Activated naive CD4-positive, alpha-beta T cell treated with anti-CD3 and anti-CD28 coated beads for 36 hours (primary cell): ENCODE measurements around the gene ADH5. TPM values are rescaled to one million over a fixed set of nuclear protein-coding genes. Genes with fewer than 3 reads are reported as not detected.
"Not testable (repeated sequence)": the region's sequence is repeated elsewhere in the genome, so short reads cannot be mapped to it uniquely, and the experiment has no call there.

Experiments
- CTCF ChIA-PET: fragments of 350-600 bp; sonication (Branson Sonifier 250); formaldehyde crosslinking; loops from one replicate; lab custom pipeline; 2021; ENCODE audit warnings: antibody characterized with exemption; lab: Charles Lee
- DNase-seq: peaks from one replicate; pipeline ENCODE4 v3.0.0-alpha.2; 2020
- H3K27ac Mint-ChIP-seq: one replicate; pipeline ENCODE4 v1.8.0; 2021; ENCODE audit warnings: mild to moderate bottlenecking, mixed read lengths
- H3K27me3 Mint-ChIP-seq: one replicate; pipeline ENCODE4 v1.8.0; 2021; ENCODE audit warnings: low read depth, mixed read lengths
- H3K36me3 Mint-ChIP-seq: one replicate; pipeline ENCODE4 v1.8.0; 2021; ENCODE audit warnings: low read depth, mixed read lengths
- H3K4me1 Mint-ChIP-seq: one replicate; pipeline ENCODE4 v1.8.0; 2021; ENCODE audit warnings: low read depth, mixed read lengths
- H3K4me3 Mint-ChIP-seq: one replicate; pipeline ENCODE4 v1.8.0; 2021; ENCODE audit warnings: mild to moderate bottlenecking, moderate library complexity, mixed read lengths
- H3K9me3 Mint-ChIP-seq: one replicate; pipeline ENCODE4 v1.8.0; 2021; ENCODE audit warnings: mixed read lengths
- intact Hi-C: fragments of 100-400 bp; cut with micrococcal nuclease; formaldehyde crosslinking; loops from one replicate; pipeline ENCODE4 v1.15.1; 2023
- total RNA-seq, 2 experiments: library from RNA; stranded (reverse); gene quantifications; one replicate each; pipeline ENCODE4 v1.2.3, GENCODE V29; 2021

ADH5 gene
- total RNA-seq, 2 experiments from 2014 or later = 94.3 to 99.9 TPM

GRCh38 chr4:99024481-99025275 lies 63.9 kb downstream of the ADH5 start:
- Mint-ChIP-seq H3K4me1 (peaks cover 72% of the 10 kb centered on the region), H3K27ac (no peak overlapping the region), H3K9me3 (peaks cover 15% of the 10 kb centered on the region), H3K36me3 (peaks cover 29% of the 10 kb centered on the region), H3K4me3 (no peak overlapping the region), H3K27me3 (no peaks in the 10 kb centered on the region)
- CTCF ChIA-PET = interaction anchor here (0.6 kb wide), 2 partner anchors 84 to 590 kb away, joined by 3 read pairs; no protein-coding TSS in a partner anchor
- no peak for DNase-seq
- intact Hi-C loops = no loop called here

DNA sequence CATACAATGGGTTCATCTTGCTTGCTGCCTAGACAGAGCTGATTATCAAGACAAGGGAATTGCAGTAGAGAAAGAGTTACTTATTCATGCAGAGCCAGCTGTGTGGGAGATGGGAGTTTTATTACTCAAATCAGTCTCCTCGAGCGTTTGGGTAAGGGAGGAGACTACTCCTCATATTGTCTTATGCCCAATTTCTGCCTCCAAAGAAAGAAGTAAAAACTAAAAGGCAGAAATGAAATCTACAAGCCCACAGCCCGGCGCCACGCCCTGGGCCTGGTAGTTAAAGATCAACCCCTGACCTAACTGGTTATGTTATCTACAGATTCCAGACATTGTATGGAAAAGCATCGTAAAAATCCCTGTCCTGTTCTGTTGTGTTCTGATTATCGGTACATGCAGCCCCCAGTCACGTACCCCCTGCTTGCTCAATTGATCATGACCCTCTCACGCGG lies 64.8 kb downstream of the ADH5 start:
- Mint-ChIP-seq H3K36me3 (peaks cover 30% of the 10 kb centered on the region), H3K9me3 (peaks cover 19% of the 10 kb centered on the region), H3K4me1 (peaks cover 65% of the 10 kb centered on the region)
- DNase-seq, H3K27me3 Mint-ChIP-seq, H3K4me3 Mint-ChIP-seq, H3K27ac Mint-ChIP-seq, intact Hi-C loops: not testable (repeated sequence)
- CTCF ChIA-PET = interaction anchor here (0.6 to 1.1 kb wide), 2 partner anchors 29 to 590 kb away, joined by 3 read pairs; no protein-coding TSS in a partner anchor

- Mint-ChIP-seq H3K4me3 (no peak overlapping the region), H3K27me3 (no peaks in the 10 kb centered on the region), H3K36me3 (peaks cover 35% of the 10 kb centered on the region), H3K27ac (no peak overlapping the region), H3K9me3 (peaks cover 19% of the 10 kb centered on the region), H3K4me1 (peaks cover 58% of the 10 kb centered on the region)
- intact Hi-C loops = no loop called here
- no peak for DNase-seq
- CTCF ChIA-PET = no interaction called here
Observed at GRCh38 chr4:99022566-99022965, 66.0 kb downstream of the ADH5 start.

GRCh38 chr4:99021386-99021785 lies 67.2 kb downstream of the ADH5 start:
- no peak for DNase-seq
- H3K27ac Mint-ChIP-seq = peak overlapping the region; percentile 4
- intact Hi-C loops = no loop called here
- H3K4me1 Mint-ChIP-seq = peaks cover 49% of the 10 kb centered on the region
- H3K27me3 Mint-ChIP-seq = no peaks in the 10 kb centered on the region
- CTCF ChIA-PET = no interaction called here
- peaks cover 37% of the 10 kb centered on the region for H3K36me3 Mint-ChIP-seq
- no peak overlapping the region for H3K4me3 Mint-ChIP-seq
- peaks cover 19% of the 10 kb centered on the region for H3K9me3 Mint-ChIP-seq

Other genes starting within 250 kb of the ADH5 start
- gene EIF4E, start 159.7 kb downstream of the ADH5 start, total RNA-seq = 100 to 1,000 TPM; 104 to 116 TPM
- gene METAP1, start 93.1 kb downstream of the ADH5 start, total RNA-seq = 10 to 100 TPM; 65.6 to 70.1 TPM
- gene ADH4, start 55.5 kb upstream of the ADH5 start, total RNA-seq = not detected
- not detected for gene ADH6, start 130.5 kb upstream of the ADH5 start, total RNA-seq
- gene ADH1A, start 202.2 kb upstream of the ADH5 start, total RNA-seq = not detected
- not detected for gene ADH1B, start 232.6 kb upstream of the ADH5 start, total RNA-seq